IPS-18a (cell line): ENCODE results near the gene PTPRN2.
"Not testable (repeated sequence)": the region's sequence is repeated elsewhere in the genome, so short reads cannot be mapped to it uniquely, and the experiment has no call there.

ENCODE experiments used
- H3K27ac ChIP-seq: one replicate; pipeline ENCODE4 v1.5.1; 2013; ENCODE audit warnings: low read length
- H3K27me3 ChIP-seq: one replicate; pipeline ENCODE4 v1.6.1; 2013; ENCODE audit warnings: mild to moderate bottlenecking, low read length; ENCODE audit not compliant: control insufficient read depth, insufficient read depth
- H3K36me3 ChIP-seq: one replicate; pipeline ENCODE4 v1.6.1; 2013; ENCODE audit warnings: low read depth, low read length; ENCODE audit not compliant: control insufficient read depth
- H3K4me1 ChIP-seq: one replicate; pipeline ENCODE4 v1.6.1; 2013; ENCODE audit warnings: low read depth, low read length; ENCODE audit not compliant: control insufficient read depth
- H3K4me3 ChIP-seq: one replicate; pipeline ENCODE4 v1.5.1; 2013; ENCODE audit warnings: low read length
- H3K9ac ChIP-seq: one replicate; pipeline ENCODE4 v1.6.1; 2013; ENCODE audit warnings: mild to moderate bottlenecking, low read length, moderate library complexity
- H3K9me3 ChIP-seq: one replicate; pipeline ENCODE4 v1.6.1; 2013; ENCODE audit warnings: low read depth, low read length; ENCODE audit not compliant: control insufficient read depth

Gene PTPRN2

DNA sequence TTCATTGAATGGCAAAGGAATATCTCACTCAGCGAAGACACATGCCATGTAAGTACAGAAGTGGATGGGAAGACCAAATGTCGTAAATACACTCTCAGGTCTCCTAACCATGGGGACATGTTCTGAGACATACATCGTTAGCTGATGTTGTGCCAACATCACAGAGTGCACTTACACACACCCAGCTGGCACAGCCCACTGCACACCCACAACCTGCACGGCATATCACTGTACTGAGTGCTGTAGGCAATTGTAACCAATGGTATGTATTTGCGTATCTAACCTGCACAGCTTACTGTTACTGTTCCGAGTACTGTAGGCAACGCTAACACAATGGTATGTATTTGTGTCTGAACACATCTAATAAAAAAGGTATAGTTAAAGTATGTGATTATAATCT, 550.4 kb downstream of the PTPRN2 start:
- no peaks in the 10 kb centered on the region for H3K27me3 ChIP-seq
- H3K9me3 ChIP-seq = peaks cover 14% of the 10 kb centered on the region
- H3K9ac ChIP-seq = no peak overlapping the region
- no peak overlapping the region for H3K4me3 ChIP-seq
- no peaks in the 10 kb centered on the region for H3K4me1 ChIP-seq
- H3K36me3 ChIP-seq = no peaks in the 10 kb centered on the region
- no peak overlapping the region for H3K27ac ChIP-seq

DNA sequence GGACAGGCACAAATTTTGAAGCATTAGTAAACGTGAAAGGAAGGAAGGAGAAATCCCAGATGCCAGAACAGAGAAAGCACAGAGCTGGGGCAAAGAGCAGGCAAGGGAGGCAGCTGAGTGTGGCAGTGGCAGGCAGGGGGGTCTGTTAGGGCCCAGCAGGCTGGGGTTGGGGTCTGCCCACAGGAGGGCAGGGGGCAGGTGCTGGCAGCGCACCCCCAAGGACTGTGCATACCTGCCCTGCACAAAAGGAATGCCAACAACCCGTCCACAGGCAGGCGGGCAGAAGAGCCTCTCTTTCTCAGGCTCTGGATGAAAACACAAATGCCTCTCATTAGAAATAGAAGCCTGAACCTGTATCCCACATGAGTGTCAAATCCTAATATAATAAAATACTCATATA, 552.3 kb downstream of the PTPRN2 start:
- no peaks in the 10 kb centered on the region for H3K4me1 ChIP-seq
- H3K9me3 ChIP-seq = peaks cover 14% of the 10 kb centered on the region
- H3K4me3 ChIP-seq = no peak overlapping the region
- no peak overlapping the region for H3K27ac ChIP-seq
- no peaks in the 10 kb centered on the region for H3K27me3 ChIP-seq
- H3K36me3 ChIP-seq = no peaks in the 10 kb centered on the region
- no peak overlapping the region for H3K9ac ChIP-seq

DNA sequence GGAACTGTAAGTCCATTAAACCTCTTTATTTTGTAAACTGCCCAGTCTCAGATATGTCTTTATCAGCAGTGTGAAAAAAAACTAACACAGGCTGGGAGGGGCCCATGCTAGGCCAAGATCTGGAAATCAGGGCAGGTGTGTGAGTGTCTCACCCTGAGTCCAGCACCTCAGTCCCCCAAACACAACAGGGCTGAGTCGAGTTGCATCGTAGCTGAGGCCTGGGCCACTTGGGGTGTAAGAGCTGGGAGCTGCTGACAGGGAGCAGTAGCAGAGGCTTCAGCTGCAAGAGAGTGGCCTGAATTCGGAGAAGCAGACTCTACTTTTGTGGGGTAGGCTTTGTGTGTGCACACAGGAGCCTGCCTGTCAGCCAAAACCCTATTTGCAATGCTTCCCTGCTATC, 553.1 kb downstream of the PTPRN2 start:
- H3K27me3 ChIP-seq = no peaks in the 10 kb centered on the region
- no peak overlapping the region for H3K27ac ChIP-seq
- H3K9ac ChIP-seq = no peak overlapping the region
- H3K4me3 ChIP-seq = no peak overlapping the region
- H3K36me3 ChIP-seq = no peaks in the 10 kb centered on the region
- H3K4me1 ChIP-seq = no peaks in the 10 kb centered on the region
- peaks cover 13% of the 10 kb centered on the region for H3K9me3 ChIP-seq

DNA sequence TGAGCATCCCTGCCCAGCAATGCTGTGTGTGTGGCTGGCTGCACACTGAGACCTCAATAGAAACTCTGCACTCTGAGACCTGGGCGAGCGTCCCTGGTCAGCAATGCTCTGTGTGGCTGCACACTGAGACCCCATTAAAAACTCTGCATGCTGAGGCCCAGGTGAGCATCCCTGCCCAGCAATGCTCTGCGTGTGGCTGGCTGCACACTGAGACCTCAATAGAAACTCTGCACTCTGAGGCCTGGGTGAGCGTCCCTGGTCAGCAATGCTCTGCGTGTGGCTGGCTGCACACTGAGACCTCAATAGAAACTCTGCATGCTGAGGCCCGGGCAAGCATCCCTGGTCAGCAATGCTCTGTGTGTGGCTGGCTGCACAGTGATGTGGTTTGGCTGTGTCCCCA, 553.7 kb downstream of the PTPRN2 start:
- H3K9ac ChIP-seq, H3K36me3 ChIP-seq, H3K4me1 ChIP-seq, H3K4me3 ChIP-seq, H3K27me3 ChIP-seq, H3K27ac ChIP-seq, H3K9me3 ChIP-seq: not testable (repeated sequence)

DNA sequence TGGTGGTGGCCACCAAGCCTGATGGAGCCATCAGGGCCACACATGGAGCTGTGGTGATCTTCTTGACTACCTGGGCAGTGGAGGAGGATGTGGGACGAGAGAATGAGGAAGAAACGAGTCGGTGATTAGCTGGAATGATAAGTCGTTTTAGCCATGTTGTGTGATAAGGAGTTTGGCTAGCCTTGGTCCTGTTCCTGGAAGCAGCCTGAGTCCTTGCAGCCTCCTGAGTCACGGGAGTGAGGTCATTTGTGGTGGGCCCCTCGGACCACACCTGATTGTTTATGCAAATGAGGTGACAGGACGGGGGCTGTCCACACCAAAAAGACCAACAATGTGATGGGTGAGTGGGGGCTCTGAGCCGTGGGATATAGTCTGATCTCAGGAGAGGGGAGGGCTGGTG, 554.4 kb downstream of the PTPRN2 start:
- H3K9me3 ChIP-seq = peaks cover 4% of the 10 kb centered on the region
- H3K4me3 ChIP-seq = no peak overlapping the region
- no peaks in the 10 kb centered on the region for H3K27me3 ChIP-seq

DNA sequence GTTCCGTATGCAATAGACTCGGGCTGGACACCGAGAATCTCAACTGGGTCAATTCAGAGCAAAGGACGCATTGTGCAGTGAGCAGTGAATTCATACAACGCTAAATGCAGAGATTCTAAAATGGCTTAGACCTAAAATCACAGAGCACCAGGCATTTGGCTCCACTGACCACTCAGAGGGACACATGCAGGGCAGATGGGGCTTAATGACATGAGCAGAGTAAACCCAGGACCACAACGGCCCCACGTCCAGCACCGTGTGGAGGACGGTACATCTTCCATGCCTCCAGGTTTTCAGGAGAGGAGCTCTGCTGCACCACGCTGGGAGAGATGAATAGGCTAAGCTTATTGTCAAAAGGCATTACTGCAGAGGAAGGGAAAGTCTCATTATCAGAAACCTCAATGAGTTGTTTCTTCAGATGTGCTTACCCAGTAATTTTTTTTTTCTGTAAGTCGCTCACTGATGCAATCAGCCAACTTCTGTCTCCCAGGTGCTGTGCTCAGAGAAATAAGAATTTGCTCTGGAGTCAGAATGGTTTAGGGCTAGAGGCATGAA, 555.0 kb downstream of the PTPRN2 start:
- Histone ChIP-seq H3K4me1 (no peaks in the 10 kb centered on the region), H3K9ac (no peak overlapping the region), H3K36me3 (no peaks in the 10 kb centered on the region), H3K27me3 (no peaks in the 10 kb centered on the region), H3K9me3 (peaks cover 4% of the 10 kb centered on the region), H3K4me3 (no peak overlapping the region), H3K27ac (no peak overlapping the region)

More for the DNA sequence above, 554.4 kb downstream of the PTPRN2 start:
- H3K27ac ChIP-seq = no peak overlapping the region
- no peak overlapping the region for H3K9ac ChIP-seq
- no peaks in the 10 kb centered on the region for H3K36me3 ChIP-seq
- no peaks in the 10 kb centered on the region for H3K4me1 ChIP-seq

DNA sequence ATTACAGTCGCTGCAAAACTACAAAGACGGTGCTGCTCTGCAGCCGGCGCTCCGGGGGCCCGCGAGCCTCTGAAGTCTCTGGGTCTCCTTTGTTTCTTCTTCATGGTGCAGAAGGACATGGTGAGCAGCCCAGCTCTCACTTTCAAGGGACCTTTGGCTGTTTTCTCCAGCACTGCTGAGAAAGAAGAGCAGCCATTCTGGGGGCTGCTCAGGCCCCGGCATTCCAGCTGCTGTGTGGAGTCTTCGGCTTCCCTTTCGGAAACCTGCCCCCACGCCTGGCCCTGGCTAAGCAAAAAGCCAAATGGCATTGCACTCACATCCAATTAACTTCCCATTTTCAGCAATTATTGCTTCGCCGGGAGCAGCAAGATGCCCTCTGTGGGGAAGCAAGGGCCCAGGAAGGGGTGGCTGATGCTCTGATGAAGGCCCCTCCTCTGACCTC, 555.7 kb downstream of the PTPRN2 start:
- Histone ChIP-seq H3K36me3 (no peaks in the 10 kb centered on the region), H3K9ac (no peak overlapping the region), H3K4me3 (no peak overlapping the region), H3K27me3 (no peaks in the 10 kb centered on the region), H3K9me3 (peaks cover 4% of the 10 kb centered on the region), H3K27ac (no peak overlapping the region), H3K4me1 (no peaks in the 10 kb centered on the region)

DNA sequence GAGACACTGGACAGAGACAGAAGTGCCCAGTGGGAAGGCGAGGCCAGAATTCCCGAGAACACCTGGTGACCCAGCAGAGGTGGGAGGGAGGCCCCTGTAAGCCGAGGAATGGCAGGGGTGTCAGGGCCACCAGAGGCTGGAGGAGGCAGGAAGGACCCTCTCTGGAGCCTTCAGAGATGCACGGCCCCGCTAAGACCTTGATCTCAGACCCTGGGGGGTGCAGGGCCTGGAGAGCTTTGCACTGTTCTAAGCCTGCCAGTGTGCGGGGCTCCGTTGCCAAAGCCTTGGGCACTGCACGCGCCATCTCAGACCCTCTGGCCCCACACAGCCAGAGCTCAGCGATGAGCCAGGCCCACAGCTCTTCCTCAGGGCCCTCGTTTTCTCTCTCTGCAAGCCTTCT, 557.1 kb downstream of the PTPRN2 start:
- Histone ChIP-seq H3K27ac (no peak overlapping the region), H3K4me1 (no peaks in the 10 kb centered on the region), H3K27me3 (no peaks in the 10 kb centered on the region), H3K9ac (no peak overlapping the region), H3K9me3 (peaks cover 4% of the 10 kb centered on the region), H3K4me3 (no peak overlapping the region), H3K36me3 (no peaks in the 10 kb centered on the region)

DNA sequence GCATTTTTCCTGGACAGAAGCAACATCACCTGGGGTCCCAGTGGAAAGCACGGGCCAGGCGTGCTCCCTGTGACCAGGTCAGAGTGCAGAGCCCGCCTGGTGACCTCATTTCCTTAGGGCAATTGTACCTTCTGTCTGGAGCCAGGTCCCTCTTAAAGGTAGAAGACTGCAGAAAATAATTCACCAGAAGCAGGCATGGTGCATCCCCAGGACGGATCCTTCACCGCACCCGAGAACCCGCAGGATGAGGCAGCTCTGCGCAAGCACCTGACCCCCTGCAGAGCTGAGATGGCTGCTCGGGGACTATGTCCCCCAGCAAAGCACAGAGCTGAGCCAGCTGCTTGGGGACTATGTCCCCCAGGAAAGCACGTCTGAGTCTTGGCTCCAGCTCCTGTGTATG, 557.6 kb downstream of the PTPRN2 start:
- Histone ChIP-seq H3K36me3 (no peaks in the 10 kb centered on the region), H3K4me3 (no peak overlapping the region), H3K4me1 (no peaks in the 10 kb centered on the region), H3K27me3 (no peaks in the 10 kb centered on the region), H3K27ac (no peak overlapping the region), H3K9me3 (peaks cover 4% of the 10 kb centered on the region), H3K9ac (no peak overlapping the region)

DNA sequence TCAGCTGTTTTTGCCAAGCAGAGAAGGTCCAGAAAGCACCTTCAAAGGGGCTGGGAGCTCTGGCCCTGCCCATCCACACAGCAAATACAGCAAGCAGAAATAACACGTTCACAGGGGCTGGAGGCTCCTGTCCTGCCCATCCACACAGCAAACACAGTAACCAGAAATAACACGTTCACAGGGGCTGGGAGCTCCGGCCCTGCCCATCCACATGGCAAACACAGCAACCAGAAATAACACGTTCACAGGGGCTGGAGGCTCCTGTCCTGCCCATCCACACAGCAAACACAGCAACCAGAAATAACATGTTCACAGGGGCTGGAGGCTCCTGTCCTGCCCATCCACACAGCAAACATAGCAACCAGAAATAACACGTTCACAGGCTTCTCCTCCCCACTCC, 558.1 kb downstream of the PTPRN2 start:
- Histone ChIP-seq H3K27ac (no peak overlapping the region), H3K9ac (no peak overlapping the region), H3K36me3 (no peaks in the 10 kb centered on the region), H3K4me3 (no peak overlapping the region), H3K4me1 (no peaks in the 10 kb centered on the region), H3K27me3 (no peaks in the 10 kb centered on the region), H3K9me3 (peaks cover 4% of the 10 kb centered on the region)

DNA sequence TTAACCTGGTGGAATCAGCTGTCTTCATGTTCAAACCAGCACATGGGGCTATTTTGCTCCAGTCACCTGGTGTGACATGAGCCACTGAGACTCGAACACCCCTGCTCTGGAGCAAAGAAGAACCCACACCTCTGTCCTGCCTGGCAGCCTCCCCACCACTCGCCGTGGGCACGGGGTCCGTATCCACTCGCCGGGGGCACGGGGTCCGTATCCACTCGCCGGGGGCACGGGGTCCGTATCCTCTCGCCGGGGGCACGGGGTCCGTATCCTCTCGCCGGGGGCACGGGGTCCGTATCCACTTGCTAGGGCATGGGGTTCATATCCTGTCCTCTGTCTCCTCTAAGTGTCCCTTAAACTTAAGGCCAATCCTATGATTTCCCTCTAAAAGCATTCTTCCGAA, 558.7 kb downstream of the PTPRN2 start:
- no peak overlapping the region for H3K4me3 ChIP-seq
- H3K36me3 ChIP-seq = no peaks in the 10 kb centered on the region
- no peak overlapping the region for H3K9ac ChIP-seq
- H3K27ac ChIP-seq = no peak overlapping the region
- H3K27me3 ChIP-seq = no peaks in the 10 kb centered on the region
- peaks cover 4% of the 10 kb centered on the region for H3K9me3 ChIP-seq
- no peaks in the 10 kb centered on the region for H3K4me1 ChIP-seq

DNA sequence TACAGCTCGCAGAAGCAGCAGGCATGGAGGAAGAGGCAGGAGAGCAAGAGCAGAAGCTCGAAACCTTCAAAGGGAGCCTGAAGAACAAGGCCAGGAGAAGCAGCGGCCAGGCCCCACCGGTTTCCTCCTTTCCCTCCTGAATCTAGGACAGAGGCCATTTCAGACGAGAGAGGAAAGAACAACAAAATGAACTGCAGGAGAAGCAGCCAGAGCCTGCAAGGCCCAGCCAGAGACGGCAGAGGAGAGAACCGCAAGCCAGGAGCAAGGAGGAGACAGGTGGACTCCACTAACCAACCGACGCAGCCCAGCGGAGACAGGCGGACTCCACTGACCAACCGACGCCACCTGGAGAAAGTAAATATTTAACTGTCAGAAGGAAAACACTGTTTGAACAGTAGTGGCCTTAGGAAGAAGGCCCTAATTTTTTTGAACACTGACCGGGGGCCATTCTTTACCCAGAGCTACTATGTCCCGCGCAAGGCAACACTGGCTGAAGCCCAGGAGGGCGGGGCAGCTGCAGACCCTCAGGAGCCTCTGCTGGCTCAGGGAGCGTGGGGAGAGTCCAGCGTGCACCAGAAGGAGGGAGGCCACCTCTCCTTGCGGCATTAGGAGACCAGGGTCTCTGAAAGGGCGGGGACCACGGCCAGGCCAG, 559.2 kb downstream of the PTPRN2 start:
- no peaks in the 10 kb centered on the region for H3K4me1 ChIP-seq
- no peaks in the 10 kb centered on the region for H3K27me3 ChIP-seq
- H3K36me3 ChIP-seq = no peaks in the 10 kb centered on the region
- peaks cover 3% of the 10 kb centered on the region for H3K9me3 ChIP-seq
- H3K4me3 ChIP-seq = no peak overlapping the region
- H3K27ac ChIP-seq = no peak overlapping the region
- H3K9ac ChIP-seq = no peak overlapping the region
